Esophagus squamous epithelium (tissue), 4 donors: ENCODE measurements around the gene CFAP20DC.

Source experiments
- POLR2A ChIP-seq, 4 donors: fragments of 450-650 bp; IDR thresholded peaks; one replicate each; pipeline ENCODE4 v1.6.1; 2017; ENCODE audit warnings: antibody characterized with exemption in 4 of 4, mild to moderate bottlenecking in 4 of 4, moderate library complexity in 3 of 4
- TF ChIP-seq, protein P1 (sequence below), 6 experiments: fragments of 450-650 bp in 4 of 6; fragments of 200-600 bp in 2 of 6; sonication (generic) in 2 of 6; IDR thresholded peaks; one replicate each; pipeline ENCODE4 v1.5.1; 2016 to 2019; ENCODE audit warnings: antibody characterized with exemption in 6 of 6, mild to moderate bottlenecking in 4 of 6, moderate library complexity in 4 of 6

DNA sequence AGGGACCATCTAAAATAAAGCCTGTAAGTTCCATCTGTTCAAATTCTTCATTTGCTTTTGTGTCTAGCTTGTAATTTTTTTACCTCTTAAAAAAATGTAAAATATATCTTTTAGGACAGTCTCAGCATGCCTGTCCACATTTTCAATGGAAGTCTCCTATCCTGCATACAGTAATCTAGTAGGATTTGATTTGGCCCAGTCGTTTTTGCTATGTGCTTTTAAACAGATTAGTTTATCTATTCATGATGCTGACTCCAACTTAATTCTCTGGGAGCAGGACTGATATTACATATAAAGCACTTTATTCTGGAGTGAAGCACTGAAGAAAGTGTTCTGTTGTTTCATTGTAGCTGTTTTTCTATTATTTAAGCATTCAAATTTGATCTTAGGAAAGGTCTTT is 38.9 kb upstream of the CFAP20DC start:
- TF ChIP-seq, protein P1, sequence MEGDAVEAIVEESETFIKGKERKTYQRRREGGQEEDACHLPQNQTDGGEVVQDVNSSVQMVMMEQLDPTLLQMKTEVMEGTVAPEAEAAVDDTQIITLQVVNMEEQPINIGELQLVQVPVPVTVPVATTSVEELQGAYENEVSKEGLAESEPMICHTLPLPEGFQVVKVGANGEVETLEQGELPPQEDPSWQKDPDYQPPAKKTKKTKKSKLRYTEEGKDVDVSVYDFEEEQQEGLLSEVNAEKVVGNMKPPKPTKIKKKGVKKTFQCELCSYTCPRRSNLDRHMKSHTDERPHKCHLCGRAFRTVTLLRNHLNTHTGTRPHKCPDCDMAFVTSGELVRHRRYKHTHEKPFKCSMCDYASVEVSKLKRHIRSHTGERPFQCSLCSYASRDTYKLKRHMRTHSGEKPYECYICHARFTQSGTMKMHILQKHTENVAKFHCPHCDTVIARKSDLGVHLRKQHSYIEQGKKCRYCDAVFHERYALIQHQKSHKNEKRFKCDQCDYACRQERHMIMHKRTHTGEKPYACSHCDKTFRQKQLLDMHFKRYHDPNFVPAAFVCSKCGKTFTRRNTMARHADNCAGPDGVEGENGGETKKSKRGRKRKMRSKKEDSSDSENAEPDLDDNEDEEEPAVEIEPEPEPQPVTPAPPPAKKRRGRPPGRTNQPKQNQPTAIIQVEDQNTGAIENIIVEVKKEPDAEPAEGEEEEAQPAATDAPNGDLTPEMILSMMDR (IDR thresholded peaks at IDR 0.05), result no peak
- TF ChIP-seq POLR2A (IDR thresholded peaks at IDR 0.05), result no peak
